IMR-90 (cell line): Measurements from ENCODE around the gene FGGY. TPM values are rescaled to one million over a fixed set of nuclear protein-coding genes. Genes with fewer than 3 reads are reported as not detected.

Source experiments
- ATAC-seq: fragments of 200-7000 bp; cut with Tn5 transposase; 2 replicates; pipeline ENCODE4 v1.9.1; 2020; ENCODE audit warnings: low read depth, mild to moderate bottlenecking, moderate library complexity
- BruUV-seq: library from RNA; stranded (reverse); fragments of 400-500 nt; replicated peaks from 2 replicates; lab custom pipeline; 2021; lab: Mats Ljungman, UMichigan
- CTCF ChIA-PET: fragments of 300-600 bp; formaldehyde crosslinking; extraction: SDS; loops from one replicate; lab custom pipeline; 2021; ENCODE audit warnings: antibody characterized with exemption; lab: Yijun Ruan, JAX
- POLR2A ChIA-PET: fragments of 300-600 bp; sonication (Branson Sonifier 250); formaldehyde crosslinking; loops from one replicate; lab custom pipeline; 2022; ENCODE audit warnings: antibody characterized with exemption; ENCODE audit not compliant: unreplicated experiment; lab: Charles Lee
- DNase-seq: peaks from one replicate; pipeline ENCODE4 v3.0.0; 2013
- H2AFZ ChIP-seq: replicated peaks from 2 replicates; pipeline ENCODE3; 2013; ENCODE audit warnings: low read length, mild to moderate bottlenecking; ENCODE audit not compliant: poor library complexity
- H2AK5ac ChIP-seq: 2 replicates; pipeline ENCODE4 v1.6.1; 2013; ENCODE audit warnings: low read depth, low read length, inconsistent platforms
- H2AK9ac ChIP-seq: replicated peaks from 2 replicates; pipeline ENCODE3; 2013; ENCODE audit warnings: mild to moderate bottlenecking, low read depth, low read length, moderate library complexity; ENCODE audit not compliant: poor library complexity
- H2BK120ac ChIP-seq: 2 replicates; pipeline ENCODE4 v1.6.1; 2013; ENCODE audit warnings: low read depth, low read length, inconsistent platforms
- H2BK15ac ChIP-seq: 3 replicates; pipeline ENCODE4 v1.6.1; 2013; ENCODE audit warnings: low read depth, low read length, inconsistent platforms
- H2BK20ac ChIP-seq: 2 replicates; pipeline ENCODE4 v1.6.1; 2013; ENCODE audit warnings: low read depth, mild to moderate bottlenecking, inconsistent platforms, low read length, moderate library complexity
- H2BK5ac ChIP-seq: 2 replicates; pipeline ENCODE4 v1.6.1; 2013; ENCODE audit warnings: mild to moderate bottlenecking, low read depth, low read length, inconsistent platforms; ENCODE audit not compliant: poor library complexity, severe bottlenecking
- H3K14ac ChIP-seq: replicated peaks from 2 replicates; pipeline ENCODE4 v1.6.1; 2013; ENCODE audit warnings: low read depth, low read length, inconsistent platforms
- H3K18ac ChIP-seq: 2 replicates; pipeline ENCODE4 v1.6.1; 2013; ENCODE audit warnings: low read depth, low read length, control low read depth
- H3K23ac ChIP-seq: 2 replicates; pipeline ENCODE4 v1.6.1; 2013; ENCODE audit warnings: low read depth, low read length, inconsistent platforms
- H3K27ac ChIP-seq: 2 replicates; pipeline ENCODE4 v1.5.1; 2013; ENCODE audit warnings: mild to moderate bottlenecking, control low read depth, low read length; ENCODE audit not compliant: insufficient read depth
- H3K27me3 ChIP-seq: 2 replicates; pipeline ENCODE4 v1.6.1; 2013; ENCODE audit warnings: low read length; ENCODE audit not compliant: control insufficient read depth, insufficient read depth
- H3K36me3 ChIP-seq: 2 replicates; pipeline ENCODE4 v1.6.1; 2013; ENCODE audit warnings: low read length, mixed read lengths; ENCODE audit not compliant: control insufficient read depth, insufficient read depth
- H3K4ac ChIP-seq: 2 replicates; pipeline ENCODE4 v1.6.1; 2013; ENCODE audit warnings: low read depth, low read length, inconsistent platforms
- H3K4me1 ChIP-seq: 2 replicates; pipeline ENCODE4 v1.6.1; 2013; ENCODE audit warnings: low read length, mixed read lengths; ENCODE audit not compliant: control insufficient read depth, insufficient read depth
- H3K4me2 ChIP-seq: 2 replicates; pipeline ENCODE4 v1.6.1; 2013; ENCODE audit warnings: low read depth, mild to moderate bottlenecking, control low read depth, low read length, moderate library complexity
- H3K4me3 ChIP-seq: 2 replicates; pipeline ENCODE4 v1.5.1; 2013; ENCODE audit warnings: low read depth, mild to moderate bottlenecking, control low read depth, low read length, moderate library complexity; ENCODE audit not compliant: insufficient read depth
- H3K56ac ChIP-seq: 2 replicates; pipeline ENCODE4 v1.6.1; 2013; ENCODE audit warnings: low read length, inconsistent platforms; ENCODE audit not compliant: insufficient read depth; ENCODE audit errors: extremely low read depth
- H3K79me1 ChIP-seq, 2 experiments: 2 replicates each; pipeline ENCODE4 v1.6.1; 2013; ENCODE audit warnings: low read length in 2 of 2, inconsistent platforms in 1 of 2, low read depth in 1 of 2
- H3K9ac ChIP-seq: 2 replicates; pipeline ENCODE4 v1.6.1; 2013; ENCODE audit warnings: low read depth, low read length, control low read depth
- H3K9me1 ChIP-seq: 2 replicates; pipeline ENCODE4 v1.6.1; 2013; ENCODE audit warnings: low read length, inconsistent platforms; ENCODE audit not compliant: insufficient read depth
- H3K9me3 ChIP-seq: 2 replicates; pipeline ENCODE4 v1.6.1; 2013; ENCODE audit warnings: low read length; ENCODE audit not compliant: control insufficient read depth, insufficient read depth
- H4K20me1 ChIP-seq: 2 replicates; pipeline ENCODE4 v1.6.1; 2013; ENCODE audit warnings: low read length, inconsistent platforms; ENCODE audit not compliant: insufficient read depth
- H4K5ac ChIP-seq: 2 replicates; pipeline ENCODE4 v1.6.1; 2013; ENCODE audit warnings: mild to moderate bottlenecking, low read depth, low read length, control low read depth
- H4K8ac ChIP-seq, 2 experiments: 2 replicates each; pipeline ENCODE4 v1.6.1; 2013; ENCODE audit warnings: low read depth in 2 of 2, low read length in 2 of 2, control low read depth in 1 of 2, inconsistent platforms in 1 of 2
- H4K91ac ChIP-seq: 2 replicates; pipeline ENCODE4 v1.6.1; 2013; ENCODE audit warnings: low read depth, low read length, inconsistent platforms; ENCODE audit not compliant: insufficient read depth
- BHLHE40 ChIP-seq: fragments of 150-350 bp; IDR thresholded peaks from 2 replicates; pipeline ENCODE4 v1.6.1; 2016; ENCODE audit warnings: mild to moderate bottlenecking, low read depth, low read length
- CEBPB ChIP-seq: IDR thresholded peaks from 2 replicates; pipeline ENCODE4 v1.6.1; 2012; ENCODE audit warnings: low read depth, low read length, improper control_type of control experiment
- CHD1 ChIP-seq: IDR thresholded peaks from 2 replicates; pipeline ENCODE4 v1.6.1; 2012; ENCODE audit warnings: low read depth, low read length, improper control_type of control experiment
- CTCF ChIP-seq: conservative IDR thresholded peaks from 2 replicates; pipeline ENCODE4 v1.5.1; 2012; ENCODE audit warnings: mild to moderate bottlenecking, low read depth, low read length, improper control_type of control experiment
- ELK1 ChIP-seq: fragments of 150-350 bp; IDR thresholded peaks from 2 replicates; pipeline ENCODE4 v1.6.1; 2016; ENCODE audit warnings: low read depth, mild to moderate bottlenecking, low read length, moderate library complexity, borderline replicate concordance
- FOS ChIP-seq: fragments of 150-350 bp; IDR thresholded peaks from 2 replicates; pipeline ENCODE4 v1.6.1; 2016; ENCODE audit warnings: low read depth, low read length
- MAFK ChIP-seq: IDR thresholded peaks from 2 replicates; pipeline ENCODE4 v1.6.1; 2012; ENCODE audit warnings: low read depth, low read length, improper control_type of control experiment
- MAZ ChIP-seq: IDR thresholded peaks from 2 replicates; pipeline ENCODE4 v1.6.1; 2012; ENCODE audit warnings: low read depth, mild to moderate bottlenecking, low read length, improper control_type of control experiment, moderate library complexity, borderline replicate concordance
- MXI1 ChIP-seq: IDR thresholded peaks from 2 replicates; pipeline ENCODE4 v1.6.1; 2012; ENCODE audit warnings: low read depth, mild to moderate bottlenecking, low read length, moderate library complexity, borderline replicate concordance
- NFE2L2 ChIP-seq: fragments of 150-350 bp; IDR thresholded peaks from 2 replicates; pipeline ENCODE4 v1.6.1; 2016; ENCODE audit warnings: low read depth, mild to moderate bottlenecking, low read length
- POLR2A ChIP-seq: IDR thresholded peaks from 2 replicates; pipeline ENCODE4 v1.6.1; 2012; ENCODE audit warnings: mild to moderate bottlenecking, low read depth, low read length
- RAD21 ChIP-seq: IDR thresholded peaks from 2 replicates; pipeline ENCODE4 v1.6.1; 2012; ENCODE audit warnings: low read length, improper control_type of control experiment
- RCOR1 ChIP-seq: IDR thresholded peaks from 2 replicates; pipeline ENCODE4 v1.6.1; 2012; ENCODE audit warnings: mild to moderate bottlenecking, low read length, improper control_type of control experiment; ENCODE audit not compliant: insufficient replicate concordance
- RFX5 ChIP-seq: IDR thresholded peaks from 2 replicates; pipeline ENCODE4 v1.8.0; 2012; ENCODE audit warnings: low read depth, mild to moderate bottlenecking, low read length, moderate library complexity
- SMC3 ChIP-seq: fragments of 150-350 bp; IDR thresholded peaks from 2 replicates; pipeline ENCODE4 v1.6.1; 2016; ENCODE audit warnings: low read depth, mild to moderate bottlenecking, antibody characterized with exemption, low read length, moderate library complexity
- USF2 ChIP-seq: fragments of 150-350 bp; IDR thresholded peaks from 2 replicates; pipeline ENCODE4 v1.6.1; 2017; ENCODE audit warnings: mild to moderate bottlenecking, antibody characterized with exemption, low read length, low read depth
- dilution Hi-C: fragments of 300-500 bp; cut with HindIII; formaldehyde crosslinking; loops from one replicate; pipeline ENCODE4 v1.14.3; 2018; ENCODE audit warnings: low sequenced_read_pairs; ENCODE audit not compliant: unreplicated experiment
- in situ Hi-C: fragments of 300-500 bp; cut with MboI; formaldehyde crosslinking; loops from 3 replicates; pipeline ENCODE4 v1.14.3; 2019; ENCODE audit warnings: low sequenced_read_pairs, inconsistent platforms, mixed read lengths
- intact Hi-C: fragments of 100-400 bp; cut with micrococcal nuclease; formaldehyde crosslinking; loops from 2 replicates; pipeline ENCODE4 v1.10.0; 2022
- polyA plus RNA-seq, 3 experiments: library from polyadenylated mRNA; depleted of rRNA; stranded (reverse); fragments of >200 nt; gene quantifications; 2 replicates each; pipeline ENCODE4 v1.2.3, GENCODE V29; 2012; ENCODE audit warnings: low replicate concordance in 1 of 3
- total RNA-seq: library from RNA; depleted of rRNA; stranded (reverse); fragments of >200 nt; gene quantifications from 2 replicates; pipeline ENCODE4 v1.2.3, GENCODE V29; 2012

Gene FGGY
- total and polyA plus RNA-seq, 2 of the 4 experiments (the other 2 are of a cell fraction), result 5.6 to 14.0 TPM

- no peak overlapping the region for H4K5ac ChIP-seq
- no peak overlapping the region for H3K27ac ChIP-seq
- H2BK5ac ChIP-seq, result no peak overlapping the region
- no peaks in the 10 kb centered on the region for H3K36me3 ChIP-seq
- no peak overlapping the region for H3K14ac ChIP-seq
- dilution Hi-C loops, result no loop called here
- no peak overlapping the region for H2BK15ac ChIP-seq
- no peak overlapping the region for H2BK120ac ChIP-seq
- H3K4ac ChIP-seq, result no peak overlapping the region
- H4K8ac ChIP-seq, result no peak overlapping the region
- CTCF ChIA-PET, result interaction anchor here (1.0 kb wide), 1 partner anchor 10 kb away, joined by 3 read pairs; no protein-coding TSS in a partner anchor
- H3K9ac ChIP-seq, result no peak overlapping the region
- no peaks in the 10 kb centered on the region for H4K20me1 ChIP-seq
- TF ChIP-seq CEBPB, result no peak
- no peak for TF ChIP-seq POLR2A
- no peak for TF ChIP-seq USF2
- TF ChIP-seq ELK1, result no peak
- no peak for TF ChIP-seq RCOR1
- TF ChIP-seq FOS, result no peak
- TF ChIP-seq SMC3, result no peak
- no peak for TF ChIP-seq MAFK
- no peak for TF ChIP-seq MXI1
- TF ChIP-seq BHLHE40, result no peak
- TF ChIP-seq NFE2L2, result no peak
- TF ChIP-seq CTCF, result no peak
- no peak for TF ChIP-seq CHD1
- no peak for TF ChIP-seq RFX5
- no peak for TF ChIP-seq MAZ
- TF ChIP-seq RAD21, result no peak
- no peaks in the 10 kb centered on the region for H3K79me1 ChIP-seq
- intact Hi-C loops, result no loop called here
- DNase-seq, result no peak
- peaks cover 6% of the 10 kb centered on the region for H3K4me1 ChIP-seq
- H2BK20ac ChIP-seq, result no peak overlapping the region
- H3K9me3 ChIP-seq, result no peaks in the 10 kb centered on the region
- no TSS peak for BruUV-seq
- no peak overlapping the region for H2AFZ ChIP-seq
- no peak overlapping the region for H3K23ac ChIP-seq
- no peaks in the 10 kb centered on the region for H3K9me1 ChIP-seq
- ATAC-seq, result no peak
- in situ Hi-C loops, result no loop called here
- POLR2A ChIA-PET, result no interaction called here
- H3K18ac ChIP-seq, result no peak overlapping the region
- no peak overlapping the region for H3K4me3 ChIP-seq
- no peaks in the 10 kb centered on the region for H3K27me3 ChIP-seq
- no peak overlapping the region for H2AK9ac ChIP-seq
- no peak overlapping the region for H2AK5ac ChIP-seq
- H3K56ac ChIP-seq, result no peak overlapping the region
- H4K91ac ChIP-seq, result no peak overlapping the region
- H3K4me2 ChIP-seq, result no peak overlapping the region
Observed at GRCh38 chr1:59389847-59390246, 93.0 kb downstream of the FGGY start.
